Glomerular visceral epithelial cell (primary cell): ENCODE measurements around the gene LACRT.
A peak's percentile ranks its signal among the peaks of the same experiment; 100 is the strongest.
"Not testable (repeated sequence)": the region's sequence is repeated elsewhere in the genome, so short reads cannot be mapped to it uniquely, and the experiment has no call there.

Source experiments
- DNase-seq: peaks from one replicate; pipeline ENCODE4 v3.0.0-alpha.2; 2016; ENCODE audit errors: extremely low spot score

The LACRT gene, protein sequence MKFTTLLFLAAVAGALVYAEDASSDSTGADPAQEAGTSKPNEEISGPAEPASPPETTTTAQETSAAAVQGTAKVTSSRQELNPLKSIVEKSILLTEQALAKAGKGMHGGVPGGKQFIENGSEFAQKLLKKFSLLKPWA

GRCh38 chr12:54634795-54635194 is at the start of gene LACRT:
LACRT (minus strand) TSS chr12:54634895; CDS start chr12:54634841, 54 bp downstream.
- DNase-seq: no peak

GRCh38 chr12:54683398-54683797 is 48.7 kb upstream of the LACRT start:
- DNase-seq: no peak

GRCh38 chr12:54682674-54683073 is 48.0 kb upstream of the LACRT start:
- no peak for DNase-seq

GRCh38 chr12:54680374-54680773 is 45.7 kb upstream of the LACRT start:
- DNase-seq: no peak

DNA sequence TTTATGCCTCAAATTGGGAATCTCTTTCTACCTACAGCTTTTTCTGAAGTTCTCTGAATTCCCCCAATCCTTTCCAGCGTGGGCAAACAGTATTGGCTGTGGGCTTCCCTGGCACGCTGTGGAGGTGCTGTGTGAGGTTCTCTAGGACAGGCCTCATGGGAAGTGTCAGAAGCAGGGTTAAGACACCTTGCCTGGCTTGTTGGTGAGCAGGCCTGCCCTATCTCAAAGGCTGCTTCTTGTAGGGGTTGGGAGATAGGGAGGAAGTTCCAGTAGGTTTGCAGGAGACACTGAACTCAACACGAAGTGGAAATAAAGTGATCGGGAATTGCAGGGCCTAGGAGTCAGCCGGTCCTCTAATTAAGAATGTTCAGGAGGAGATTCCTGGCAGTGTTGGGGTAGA is 43.4 kb upstream of the LACRT start:
- no peak for DNase-seq

GRCh38 chr12:54667945-54668344 is 33.2 kb upstream of the LACRT start:
- DNase-seq: no peak

DNA sequence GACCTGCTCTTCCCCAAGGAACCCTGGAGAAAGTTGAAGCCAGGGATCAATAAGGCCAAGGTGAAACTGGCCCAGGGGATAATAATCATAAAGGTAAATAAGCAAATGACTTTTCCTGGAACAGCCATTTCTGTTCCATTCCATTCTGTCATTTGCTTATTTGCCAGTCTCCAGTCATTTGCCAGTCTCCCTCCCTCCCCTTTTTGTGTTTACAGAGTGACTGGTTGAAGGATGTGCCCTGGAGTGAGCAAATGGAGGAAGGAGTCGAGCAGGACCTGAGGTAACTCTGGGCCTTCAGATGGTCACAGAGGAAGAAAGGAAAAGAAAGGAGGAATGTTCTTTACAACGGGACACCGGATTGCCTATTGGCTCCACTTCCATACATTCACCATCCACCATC is 31.3 kb upstream of the LACRT start:
- DNase-seq: no peak

DNA sequence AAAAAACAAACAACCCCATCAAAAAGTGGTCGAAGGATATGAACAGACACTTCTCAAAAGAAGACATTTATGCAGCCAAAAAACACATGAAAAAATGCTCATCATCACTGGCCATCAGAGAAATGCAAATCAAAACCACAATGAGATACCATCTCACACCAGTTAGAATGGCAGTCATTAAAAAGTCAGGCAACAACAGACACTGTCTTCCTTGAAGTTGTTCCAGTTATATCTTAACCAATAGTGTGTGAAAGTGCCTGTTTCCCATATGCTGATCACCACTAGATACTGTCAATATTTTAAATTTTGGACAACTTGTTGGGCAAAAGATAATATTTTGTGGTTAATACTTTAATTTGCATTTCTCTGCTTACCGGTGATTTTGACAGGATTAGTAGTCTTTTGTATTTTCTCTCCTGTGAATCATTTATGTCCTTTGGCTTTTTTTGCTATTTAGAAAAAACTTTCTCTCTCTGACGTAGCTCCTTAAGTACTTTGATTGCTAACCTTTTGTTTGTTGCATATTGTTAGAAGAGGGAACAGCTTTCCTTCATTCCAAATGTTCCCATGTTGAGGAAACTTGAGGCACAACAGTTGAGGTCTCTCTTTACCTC is 30.4 kb upstream of the LACRT start:
- not testable (repeated sequence) for DNase-seq

GRCh38 chr12:54663603-54664002 is 28.9 kb upstream of the LACRT start:
- no peak for DNase-seq

- no peak for DNase-seq
Measured at GRCh38 chr12:54662026-54662425, 27.3 kb upstream of the LACRT start.

- no peak for DNase-seq
Measured at GRCh38 chr12:54661048-54661447, 26.4 kb upstream of the LACRT start.

- DNase-seq: no peak
Measured at GRCh38 chr12:54660320-54660962, 25.7 kb upstream of the LACRT start.

GRCh38 chr12:54658306-54659264 is 23.9 kb upstream of the LACRT start:
- peak; percentile 40 for DNase-seq

GRCh38 chr12:54657105-54657607 is 22.5 kb upstream of the LACRT start:
- DNase-seq: no peak

- DNase-seq: no peak
Measured at GRCh38 chr12:54654926-54655325, 20.2 kb upstream of the LACRT start.

- no peak for DNase-seq
Measured at GRCh38 chr12:54653025-54653424, 18.3 kb upstream of the LACRT start.

- DNase-seq: no peak
Measured at GRCh38 chr12:54650889-54651288, 16.2 kb upstream of the LACRT start.

- DNase-seq: no peak
Measured at GRCh38 chr12:54650409-54650808, 15.7 kb upstream of the LACRT start.

- DNase-seq: no peak
Measured at GRCh38 chr12:54649825-54650224, 15.1 kb upstream of the LACRT start.

DNA sequence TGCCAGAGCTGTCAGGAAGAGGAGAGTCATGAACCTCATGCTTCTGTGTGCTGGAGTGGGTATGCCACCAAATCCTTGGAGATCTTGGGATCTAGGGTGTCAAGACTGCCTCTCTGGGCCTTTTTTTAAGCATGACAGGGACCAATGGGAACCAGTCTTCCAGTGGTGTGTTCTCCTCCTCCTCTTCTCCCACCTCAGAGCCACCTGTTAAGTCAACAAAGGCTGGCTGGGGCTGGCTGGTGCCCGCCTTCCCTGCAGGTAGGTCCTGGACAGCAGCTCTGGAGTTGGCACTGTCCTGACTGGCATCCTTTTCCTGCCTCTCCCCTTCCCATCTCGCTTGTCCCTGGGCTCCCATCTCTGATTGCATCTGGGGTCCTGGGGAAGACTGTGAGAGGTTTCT is 13.6 kb upstream of the LACRT start, which contains the start of gene DCD:
DCD (minus strand) TSS at position 101 of the 400 bp plus-strand sequence; CDS start at position 39, 62 bp downstream.
- DNase-seq: no peak

- no peak for DNase-seq
Measured at GRCh38 chr12:54641554-54641953, 6.9 kb upstream of the LACRT start.

- no peak for DNase-seq
Measured at GRCh38 chr12:54641089-54641488, 6.4 kb upstream of the LACRT start.
